Measurements from ENCODE around the gene ATG9B.

DNA sequence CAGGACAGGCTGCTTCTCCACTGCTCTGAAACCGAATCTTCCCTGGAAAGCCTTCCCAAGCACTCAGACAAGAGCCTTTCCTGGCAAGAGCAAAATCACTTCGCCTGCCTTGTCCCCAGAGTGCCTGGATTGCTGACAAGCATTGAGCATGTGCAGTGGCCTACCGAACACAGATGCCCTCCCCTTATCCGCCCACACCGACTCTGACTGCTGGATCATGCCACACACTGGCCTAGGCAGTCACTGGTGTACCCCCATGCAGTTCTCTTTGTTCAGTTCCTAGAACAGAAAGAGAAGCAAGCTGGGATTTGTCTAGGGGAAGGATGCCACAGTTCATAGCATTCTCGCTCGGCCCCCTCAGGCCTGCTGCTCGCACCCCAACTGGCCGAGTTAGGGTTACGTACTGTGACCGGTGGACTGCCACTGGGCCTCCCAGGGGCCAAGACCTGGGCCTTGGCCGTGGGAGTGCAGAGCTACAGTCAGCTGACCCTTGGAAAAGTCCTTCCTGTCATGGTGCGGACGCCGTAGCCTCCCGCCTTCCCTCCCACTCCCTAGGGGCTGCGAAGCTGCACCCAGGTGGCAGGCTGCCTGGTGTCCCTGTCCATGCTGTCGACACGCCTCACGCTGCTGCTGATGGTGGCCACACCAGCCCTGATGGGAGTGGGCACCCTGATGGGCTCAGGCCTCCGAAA lies 10.9 kb upstream of the ATG9B start:
- TF ChIP-seq MAZ (IDR thresholded peaks at IDR 0.05; ENCODE audit: borderline replicate concordance, low read depth, low read length) (no peak), KDM5A (IDR thresholded peaks at IDR 0.05) (no peak), TP53 (CRISPR knock-in tag; IDR thresholded peaks at IDR 0.05) (no peak), POLR2A (IDR thresholded peaks at IDR 0.05; ENCODE audit: low read length) (no peak), TFCP2L1 (CRISPR knock-in tag; IDR thresholded peaks at IDR 0.05) (no peak), RARB (CRISPR knock-in tag; IDR thresholded peaks at IDR 0.05) (no peak), EP300 (IDR thresholded peaks at IDR 0.05) (no peak), MYC (IDR thresholded peaks at IDR 0.05; ENCODE audit: borderline replicate concordance, low read length) (no peak), POLR2AphosphoS2 (conservative IDR thresholded peaks at IDR 0.05; ENCODE audit: low read length) (no peak)
- TF ChIP-seq, protein P1, sequence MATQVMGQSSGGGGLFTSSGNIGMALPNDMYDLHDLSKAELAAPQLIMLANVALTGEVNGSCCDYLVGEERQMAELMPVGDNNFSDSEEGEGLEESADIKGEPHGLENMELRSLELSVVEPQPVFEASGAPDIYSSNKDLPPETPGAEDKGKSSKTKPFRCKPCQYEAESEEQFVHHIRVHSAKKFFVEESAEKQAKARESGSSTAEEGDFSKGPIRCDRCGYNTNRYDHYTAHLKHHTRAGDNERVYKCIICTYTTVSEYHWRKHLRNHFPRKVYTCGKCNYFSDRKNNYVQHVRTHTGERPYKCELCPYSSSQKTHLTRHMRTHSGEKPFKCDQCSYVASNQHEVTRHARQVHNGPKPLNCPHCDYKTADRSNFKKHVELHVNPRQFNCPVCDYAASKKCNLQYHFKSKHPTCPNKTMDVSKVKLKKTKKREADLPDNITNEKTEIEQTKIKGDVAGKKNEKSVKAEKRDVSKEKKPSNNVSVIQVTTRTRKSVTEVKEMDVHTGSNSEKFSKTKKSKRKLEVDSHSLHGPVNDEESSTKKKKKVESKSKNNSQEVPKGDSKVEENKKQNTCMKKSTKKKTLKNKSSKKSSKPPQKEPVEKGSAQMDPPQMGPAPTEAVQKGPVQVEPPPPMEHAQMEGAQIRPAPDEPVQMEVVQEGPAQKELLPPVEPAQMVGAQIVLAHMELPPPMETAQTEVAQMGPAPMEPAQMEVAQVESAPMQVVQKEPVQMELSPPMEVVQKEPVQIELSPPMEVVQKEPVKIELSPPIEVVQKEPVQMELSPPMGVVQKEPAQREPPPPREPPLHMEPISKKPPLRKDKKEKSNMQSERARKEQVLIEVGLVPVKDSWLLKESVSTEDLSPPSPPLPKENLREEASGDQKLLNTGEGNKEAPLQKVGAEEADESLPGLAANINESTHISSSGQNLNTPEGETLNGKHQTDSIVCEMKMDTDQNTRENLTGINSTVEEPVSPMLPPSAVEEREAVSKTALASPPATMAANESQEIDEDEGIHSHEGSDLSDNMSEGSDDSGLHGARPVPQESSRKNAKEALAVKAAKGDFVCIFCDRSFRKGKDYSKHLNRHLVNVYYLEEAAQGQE (IDR thresholded peaks at IDR 0.05): no peak
- TF ChIP-seq, protein P2, sequence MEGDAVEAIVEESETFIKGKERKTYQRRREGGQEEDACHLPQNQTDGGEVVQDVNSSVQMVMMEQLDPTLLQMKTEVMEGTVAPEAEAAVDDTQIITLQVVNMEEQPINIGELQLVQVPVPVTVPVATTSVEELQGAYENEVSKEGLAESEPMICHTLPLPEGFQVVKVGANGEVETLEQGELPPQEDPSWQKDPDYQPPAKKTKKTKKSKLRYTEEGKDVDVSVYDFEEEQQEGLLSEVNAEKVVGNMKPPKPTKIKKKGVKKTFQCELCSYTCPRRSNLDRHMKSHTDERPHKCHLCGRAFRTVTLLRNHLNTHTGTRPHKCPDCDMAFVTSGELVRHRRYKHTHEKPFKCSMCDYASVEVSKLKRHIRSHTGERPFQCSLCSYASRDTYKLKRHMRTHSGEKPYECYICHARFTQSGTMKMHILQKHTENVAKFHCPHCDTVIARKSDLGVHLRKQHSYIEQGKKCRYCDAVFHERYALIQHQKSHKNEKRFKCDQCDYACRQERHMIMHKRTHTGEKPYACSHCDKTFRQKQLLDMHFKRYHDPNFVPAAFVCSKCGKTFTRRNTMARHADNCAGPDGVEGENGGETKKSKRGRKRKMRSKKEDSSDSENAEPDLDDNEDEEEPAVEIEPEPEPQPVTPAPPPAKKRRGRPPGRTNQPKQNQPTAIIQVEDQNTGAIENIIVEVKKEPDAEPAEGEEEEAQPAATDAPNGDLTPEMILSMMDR (IDR thresholded peaks at IDR 0.05): no peak
- TF ChIP-seq, protein P3, sequence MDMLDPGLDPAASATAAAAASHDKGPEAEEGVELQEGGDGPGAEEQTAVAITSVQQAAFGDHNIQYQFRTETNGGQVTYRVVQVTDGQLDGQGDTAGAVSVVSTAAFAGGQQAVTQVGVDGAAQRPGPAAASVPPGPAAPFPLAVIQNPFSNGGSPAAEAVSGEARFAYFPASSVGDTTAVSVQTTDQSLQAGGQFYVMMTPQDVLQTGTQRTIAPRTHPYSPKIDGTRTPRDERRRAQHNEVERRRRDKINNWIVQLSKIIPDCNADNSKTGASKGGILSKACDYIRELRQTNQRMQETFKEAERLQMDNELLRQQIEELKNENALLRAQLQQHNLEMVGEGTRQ (IDR thresholded peaks at IDR 0.05): no peak

Measured in A549 (cell line).